Measurements from ENCODE around the gene USO1.

The USO1 gene

DNA sequence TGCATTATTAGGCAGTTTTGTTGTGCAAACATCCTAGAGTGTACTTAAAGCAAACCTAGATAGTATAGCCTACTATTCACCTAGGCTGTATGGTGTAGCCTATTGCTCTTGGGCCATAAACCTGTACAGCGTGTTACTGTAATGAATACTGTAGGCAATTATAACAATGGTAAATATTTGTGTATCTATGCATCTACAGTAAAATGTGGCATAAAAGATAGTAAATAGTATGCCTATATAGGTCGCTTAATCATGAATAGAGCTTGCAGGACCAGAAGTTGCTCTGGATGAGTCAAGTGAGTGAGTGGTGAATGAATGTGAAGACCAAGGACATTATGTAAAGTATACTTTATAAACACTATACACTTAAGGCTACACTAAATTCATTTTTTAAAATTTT lies 16.6 kb downstream of the USO1 start:
- DNase-seq (ENCODE audit: low read depth, low spot score): no peak
- H3K4me3 ChIP-seq (ENCODE audit: low read depth, low read length): no peak overlapping the region
- ChIA-PET CTCF (interaction anchor here (0.8 to 2.0 kb wide), 4 partner anchors 13 to 88 kb away, joined by 3 to 11 read pairs (median 4); partner anchors contain the start of gene USO1), POLR2A (interaction anchor here (0.9 kb wide), 1 partner anchor 17 kb away, joined by 3 read pairs; the partner anchor contains the start of gene USO1)
- TF ChIP-seq, protein P1, sequence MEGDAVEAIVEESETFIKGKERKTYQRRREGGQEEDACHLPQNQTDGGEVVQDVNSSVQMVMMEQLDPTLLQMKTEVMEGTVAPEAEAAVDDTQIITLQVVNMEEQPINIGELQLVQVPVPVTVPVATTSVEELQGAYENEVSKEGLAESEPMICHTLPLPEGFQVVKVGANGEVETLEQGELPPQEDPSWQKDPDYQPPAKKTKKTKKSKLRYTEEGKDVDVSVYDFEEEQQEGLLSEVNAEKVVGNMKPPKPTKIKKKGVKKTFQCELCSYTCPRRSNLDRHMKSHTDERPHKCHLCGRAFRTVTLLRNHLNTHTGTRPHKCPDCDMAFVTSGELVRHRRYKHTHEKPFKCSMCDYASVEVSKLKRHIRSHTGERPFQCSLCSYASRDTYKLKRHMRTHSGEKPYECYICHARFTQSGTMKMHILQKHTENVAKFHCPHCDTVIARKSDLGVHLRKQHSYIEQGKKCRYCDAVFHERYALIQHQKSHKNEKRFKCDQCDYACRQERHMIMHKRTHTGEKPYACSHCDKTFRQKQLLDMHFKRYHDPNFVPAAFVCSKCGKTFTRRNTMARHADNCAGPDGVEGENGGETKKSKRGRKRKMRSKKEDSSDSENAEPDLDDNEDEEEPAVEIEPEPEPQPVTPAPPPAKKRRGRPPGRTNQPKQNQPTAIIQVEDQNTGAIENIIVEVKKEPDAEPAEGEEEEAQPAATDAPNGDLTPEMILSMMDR (IDR thresholded peaks at IDR 0.05; ENCODE audit: insufficient read depth, low read length, missing control alignments): no peak

DNA sequence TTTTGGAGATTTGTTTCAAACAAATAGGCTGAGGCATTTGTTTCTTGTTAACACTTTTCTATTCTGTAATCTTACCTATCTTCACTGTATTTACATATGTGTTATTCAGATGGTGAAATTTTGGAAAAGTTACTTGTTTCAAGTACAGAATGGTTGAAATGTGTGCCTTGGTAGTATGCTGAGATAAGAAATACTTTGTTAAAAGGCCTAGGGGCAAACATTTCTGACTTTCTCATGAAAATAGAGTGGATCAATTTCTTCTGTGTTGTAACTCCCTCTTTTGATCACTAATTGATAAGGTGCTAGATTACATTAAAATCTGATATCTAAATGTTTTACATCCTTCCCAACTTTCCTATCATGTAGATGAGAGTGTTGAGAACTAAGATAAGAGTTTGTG lies 18.1 kb downstream of the USO1 start:
- H3K4me3 ChIP-seq (ENCODE audit: low read depth, low read length): no peak overlapping the region
- no peak for DNase-seq (ENCODE audit: low read depth, low spot score)
- CTCF ChIA-PET: interaction anchor here (1.5 kb wide), 1 partner anchor 89 kb away, joined by 3 read pairs; no protein-coding TSS in a partner anchor
- POLR2A ChIA-PET: no interaction called here
- TF ChIP-seq, protein P1 (IDR thresholded peaks at IDR 0.05; ENCODE audit: insufficient read depth, low read length, missing control alignments): no peak

DNA sequence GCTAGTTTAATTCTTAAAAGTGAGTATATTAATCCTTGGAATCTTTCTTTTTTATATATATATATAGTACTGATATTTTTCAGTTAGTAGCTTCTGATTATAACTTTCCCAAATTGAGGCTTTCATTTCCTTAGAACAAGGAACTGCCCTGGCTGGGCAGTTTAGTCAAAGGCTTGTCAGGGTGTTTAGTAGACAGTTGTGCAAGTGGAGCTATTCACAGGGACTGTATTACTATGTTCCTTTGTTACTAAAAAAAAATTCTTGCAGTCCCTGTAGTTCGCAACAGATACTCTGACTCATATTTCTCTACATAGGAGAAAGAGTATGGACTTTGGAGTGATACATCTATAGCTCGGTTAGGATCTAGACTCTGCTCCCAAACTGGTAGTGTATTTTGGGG lies 20.8 kb downstream of the USO1 start:
- DNase-seq (ENCODE audit: low read depth, low spot score): no peak
- CTCF ChIA-PET: interaction anchor here (1.3 to 3.8 kb wide), 2 partner anchors 8 to 21 kb away, joined by 5 to 20 read pairs; partner anchors contain the start of gene USO1
- H3K4me3 ChIP-seq (ENCODE audit: low read depth, low read length): no peak overlapping the region
- TF ChIP-seq, protein P1 (IDR thresholded peaks at IDR 0.05; ENCODE audit: insufficient read depth, low read length, missing control alignments): no peak
- POLR2A ChIA-PET: interaction anchor here (0.8 to 2.4 kb wide), 2 partner anchors 13 to 21 kb away, joined by 3 to 19 read pairs; partner anchors contain the start of gene USO1

DNA sequence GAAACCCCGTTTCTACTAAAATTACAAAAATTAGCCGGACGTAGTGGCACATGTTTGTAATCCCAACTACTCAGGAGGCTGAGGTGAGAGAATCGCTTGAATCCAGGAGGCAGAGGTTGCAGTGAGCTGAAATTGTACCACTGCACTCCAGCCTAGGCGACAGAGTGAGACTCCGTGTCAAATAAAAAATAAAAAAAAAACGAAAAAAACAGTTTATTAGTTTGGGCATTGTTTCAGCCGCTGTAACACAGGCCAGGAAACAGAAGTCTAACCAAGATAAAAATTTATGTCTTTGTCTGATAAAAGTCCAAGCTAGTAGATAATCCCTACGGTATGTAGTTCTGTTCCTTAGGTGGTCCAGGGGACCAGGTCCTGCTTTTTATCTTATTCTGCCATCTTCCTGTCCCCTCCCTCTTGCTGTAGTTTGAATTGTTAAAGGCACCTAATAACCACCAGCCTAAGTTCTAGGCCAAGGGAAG lies 21.4 kb downstream of the USO1 start:
- ChIA-PET CTCF (interaction anchor here (0.6 to 3.8 kb wide), 3 partner anchors 9 to 100 kb away, joined by 3 to 20 read pairs (median 5); partner anchors contain the start of gene USO1), POLR2A (interaction anchor here (0.8 to 2.4 kb wide), 2 partner anchors 13 to 21 kb away, joined by 3 to 19 read pairs; partner anchors contain the start of gene USO1)
- no peak for DNase-seq (ENCODE audit: low read depth, low spot score)
- H3K4me3 ChIP-seq (ENCODE audit: low read depth, low read length): no peak overlapping the region
- TF ChIP-seq, protein P1 (IDR thresholded peaks at IDR 0.05; ENCODE audit: insufficient read depth, low read length, missing control alignments): no peak

DNA sequence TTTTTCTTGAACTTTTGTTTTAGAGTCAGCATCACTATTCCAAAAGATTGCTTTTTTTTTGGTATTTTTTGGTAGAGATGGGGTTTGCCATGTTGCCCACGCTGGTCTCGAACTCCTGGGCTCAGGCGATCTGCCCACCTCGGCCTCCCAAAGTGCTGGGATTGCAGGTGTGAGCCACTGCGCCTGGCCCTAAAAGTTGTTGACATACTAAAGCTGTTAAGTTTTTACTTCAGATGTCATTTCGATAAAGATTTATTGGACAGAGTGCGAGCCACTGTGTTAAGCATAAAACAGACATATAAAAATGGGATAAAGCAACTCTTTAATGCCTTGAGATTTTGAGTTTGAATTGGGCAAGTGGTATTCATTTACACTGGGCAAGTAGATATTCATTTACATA lies 28.3 kb downstream of the USO1 start:
- no peak overlapping the region for H3K4me3 ChIP-seq (ENCODE audit: low read depth, low read length)
- TF ChIP-seq, protein P1 (IDR thresholded peaks at IDR 0.05; ENCODE audit: insufficient read depth, low read length, missing control alignments): no peak
- POLR2A ChIA-PET: no interaction called here
- CTCF ChIA-PET: interaction anchor here (3.2 kb wide), 1 partner anchor 29 kb away, joined by 14 read pairs; the partner anchor contains the start of gene USO1
- DNase-seq (ENCODE audit: low read depth, low spot score): no peak

DNA sequence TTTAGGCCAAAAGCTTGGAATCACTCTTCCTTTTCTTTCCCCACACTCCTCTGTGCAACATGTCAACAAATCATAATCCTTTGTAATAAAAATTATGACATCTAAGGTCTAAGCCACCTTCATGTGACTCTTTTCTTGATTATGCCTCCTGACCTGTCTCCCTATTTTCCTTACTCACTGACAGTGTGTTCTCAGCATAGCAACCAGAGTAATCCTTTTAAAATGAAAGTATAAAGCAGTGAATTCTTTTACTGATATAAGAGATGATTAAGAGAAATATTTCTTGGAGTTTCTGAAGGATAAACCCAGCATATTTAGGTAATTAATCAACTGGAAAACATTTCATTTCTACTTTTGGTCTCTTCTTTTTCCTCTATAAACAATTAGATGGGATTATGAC lies 44.7 kb downstream of the USO1 start:
- peak; percentile 2 for DNase-seq (ENCODE audit: low read depth, low spot score)
- H3K4me3 ChIP-seq (ENCODE audit: low read depth, low read length): no peak overlapping the region
- ChIA-PET CTCF (interaction anchor here (0.8 kb wide), 1 partner anchor 10 kb away, joined by 3 read pairs; no protein-coding TSS in a partner anchor), POLR2A (no interaction called here)
- TF ChIP-seq, protein P1 (IDR thresholded peaks at IDR 0.05; ENCODE audit: insufficient read depth, low read length, missing control alignments): no peak
